K562 (cell line): ENCODE data around the gene MIEF1. TPM values are rescaled to one million over a fixed set of nuclear protein-coding genes. Genes with fewer than 3 reads are reported as not detected.

ENCODE experiments used
- CBFA2T2 ChIP-seq: fragments of 450-650 bp; conservative IDR thresholded peaks from 2 replicates; pipeline ENCODE4 v1.6.1; 2017; ENCODE audit warnings: mild to moderate bottlenecking
- FUS ChIP-seq: fragments of 200-400 bp; formaldehyde crosslinking; optimal IDR thresholded peaks from 2 replicates; pipeline ENCODE3; 2017; ENCODE audit warnings: low read depth, low read length
- HEY1 ChIP-seq: fragments of 250-450 bp; sonication (Bioruptor Pico); IDR thresholded peaks from 2 replicates; pipeline ENCODE4 v1.5.0; 2020; ENCODE audit warnings: mild to moderate bottlenecking, moderate library complexity, borderline replicate concordance
- MAFF ChIP-seq: IDR thresholded peaks from 2 replicates; pipeline ENCODE4 v1.6.1; 2012; ENCODE audit warnings: low read length, improper control_type of control experiment
- MXD1 ChIP-seq: fragments of 250-450 bp; sonication (Bioruptor Pico); IDR thresholded peaks from 2 replicates; pipeline ENCODE4 v1.8.0; 2021; ENCODE audit warnings: borderline replicate concordance, mild to moderate bottlenecking, moderate library complexity; ENCODE audit not compliant: poor library complexity, severe bottlenecking
- MYBL2 ChIP-seq, 2 experiments: fragments of 450-650 bp in 1 of 2; sonication (generic) in 1 of 2; formaldehyde crosslinking in 1 of 2; IDR thresholded peaks; 2 replicates each; pipeline versions ENCODE4 v1.6.1 to v1.8.1; 2017 to 2022; ENCODE audit warnings: borderline replicate concordance in 1 of 2, inconsistent platforms in 1 of 2, low read depth in 1 of 2, mild to moderate bottlenecking in 1 of 2, missing genetic modification reagents in 1 of 2, moderate library complexity in 1 of 2
- NFE2L1 ChIP-seq: fragments of 450-650 bp; IDR thresholded peaks from 2 replicates; pipeline ENCODE4 v1.6.1; 2016; ENCODE audit warnings: missing genetic modification characterization, low read depth, mild to moderate bottlenecking, missing compliant biosample characterization, moderate library complexity, borderline replicate concordance
- NR1H2 ChIP-seq: sonication (generic); formaldehyde crosslinking; IDR thresholded peaks from 2 replicates; pipeline ENCODE4 v1.4.0; 2020; ENCODE audit warnings: mild to moderate bottlenecking, missing genetic modification reagents
- POLR3A ChIP-seq: IDR thresholded peaks from 2 replicates; pipeline ENCODE4 v1.6.1; 2011; ENCODE audit warnings: borderline replicate concordance, mild to moderate bottlenecking, moderate library complexity; ENCODE audit not compliant: insufficient read length, insufficient read depth; ENCODE audit errors: extremely low read depth
- RBM17 ChIP-seq: fragments of 200-400 bp; formaldehyde crosslinking; IDR thresholded peaks from 2 replicates; pipeline ENCODE4 v1.6.1; 2017; ENCODE audit warnings: low read depth, mild to moderate bottlenecking, low read length, borderline replicate concordance
- SLC30A9 ChIP-seq: fragments of 250-450 bp; sonication (Bioruptor Pico); IDR thresholded peaks from 2 replicates; pipeline ENCODE4 v1.8.0; 2022; ENCODE audit warnings: mild to moderate bottlenecking, moderate library complexity
- SMARCE1 ChIP-seq: fragments of 450-650 bp; IDR thresholded peaks from 2 replicates; pipeline ENCODE4 v1.7.1; 2016; ENCODE audit warnings: mild to moderate bottlenecking
- SREBF1 ChIP-seq: fragments of 150-350 bp; IDR thresholded peaks from 2 replicates; pipeline ENCODE4 v1.6.1; 2014; ENCODE audit warnings: antibody characterized with exemption, low read depth, low read length, borderline replicate concordance
- TAF1 ChIP-seq: IDR thresholded peaks from 2 replicates; pipeline ENCODE4 v1.6.1; 2011; ENCODE audit warnings: mild to moderate bottlenecking, low read length, moderate library complexity; ENCODE audit not compliant: insufficient read depth, control insufficient read depth, severe bottlenecking; ENCODE audit errors: extremely low read depth
- U2AF1 ChIP-seq: fragments of 200-400 bp; formaldehyde crosslinking; optimal IDR thresholded peaks from 2 replicates; pipeline ENCODE3; 2017; ENCODE audit warnings: mild to moderate bottlenecking, low read depth, low read length, moderate library complexity
- ZFX ChIP-seq: sonication (generic); formaldehyde crosslinking; IDR thresholded peaks from 2 replicates; pipeline ENCODE4 v1.8.0; 2022; ENCODE audit warnings: mild to moderate bottlenecking, missing genetic modification reagents, moderate library complexity
- ZNF41 ChIP-seq: fragments of 250-450 bp; sonication (Bioruptor Pico); conservative IDR thresholded peaks from 2 replicates; pipeline ENCODE4 v1.4.0; 2020; ENCODE audit warnings: mild to moderate bottlenecking
- ZNF695 ChIP-seq: fragments of 450-650 bp; formaldehyde crosslinking; IDR thresholded peaks from 2 replicates; pipeline ENCODE4 v1.4.0; 2020; ENCODE audit warnings: mild to moderate bottlenecking, moderate library complexity
- ZNF707 ChIP-seq: fragments of 250-450 bp; sonication (Bioruptor Pico); conservative IDR thresholded peaks from 2 replicates; pipeline ENCODE4 v1.8.0; 2022; ENCODE audit warnings: inconsistent platforms, mild to moderate bottlenecking, moderate library complexity
- polyA plus RNA-seq, 8 experiments: library from polyadenylated mRNA; depleted of rRNA in 4 of 8; stranded (reverse) in 5 of 8; unstranded in 3 of 8; fragments of >200 nt; fragmentation: Nextera tagmentation in 2 of 8; fragmentation: Illumina TruSeq in 1 of 8; extraction: Ambion mirVana in 2 of 8; extraction: Trizol in 1 of 8; gene quantifications; 2 replicates each; pipeline versions ENCODE4 v1.2.1 to v1.2.3, GENCODE V29; 2011 to 2014; ENCODE audit warnings: inconsistent platforms in 1 of 8, missing spikeins in 1 of 8
- total RNA-seq, 7 experiments: library from RNA; depleted of rRNA in 6 of 7; stranded (reverse); fragments of >200 nt in 6 of 7; fragmentation: Illumina TruSeq in 2 of 7; extraction: Trizol in 2 of 7; gene quantifications; 2 replicates each; pipeline versions ENCODE4 v1.2.1 to v1.2.3, GENCODE V29; 2011 to 2021; ENCODE audit warnings: low replicate concordance in 1 of 7
- TF ChIP-seq, protein P1 (sequence below): fragments of 450-650 bp; IDR thresholded peaks from 2 replicates; pipeline ENCODE4 v1.6.1; 2016
- TF ChIP-seq, protein P2 (sequence below): sonication (generic); formaldehyde crosslinking; IDR thresholded peaks from 2 replicates; pipeline ENCODE4 v1.8.0; 2022; ENCODE audit warnings: mild to moderate bottlenecking, missing genetic modification reagents, borderline replicate concordance
- TF ChIP-seq, protein P3 (sequence below), 2 experiments: fragments of 250-450 bp in 1 of 2; fragments of 450-650 bp in 1 of 2; sonication (Bioruptor Pico) in 1 of 2; IDR thresholded peaks; 2 replicates each; pipeline versions ENCODE4 v1.6.1 to v1.8.0; 2016 to 2021; ENCODE audit warnings: mild to moderate bottlenecking in 2 of 2, moderate library complexity in 2 of 2, missing compliant biosample characterization in 1 of 2, missing genetic modification characterization in 1 of 2

MIEF1 gene
- total and polyA plus RNA-seq, 9 of the 15 experiments (the other 6 are each of a cell fraction or from before 2014, with no cell fraction given) = 10.9 to 51.8 (median 25.5) TPM

- peak; percentile 57 for TF ChIP-seq ZFX (CRISPR knock-in tag)
- TF ChIP-seq SLC30A9 = no peak
- no peak for TF ChIP-seq MXD1 (CRISPR knock-in tag)
- TF ChIP-seq RBM17 = no peak
- no peak for TF ChIP-seq ZNF707
- TF ChIP-seq, protein P1, sequence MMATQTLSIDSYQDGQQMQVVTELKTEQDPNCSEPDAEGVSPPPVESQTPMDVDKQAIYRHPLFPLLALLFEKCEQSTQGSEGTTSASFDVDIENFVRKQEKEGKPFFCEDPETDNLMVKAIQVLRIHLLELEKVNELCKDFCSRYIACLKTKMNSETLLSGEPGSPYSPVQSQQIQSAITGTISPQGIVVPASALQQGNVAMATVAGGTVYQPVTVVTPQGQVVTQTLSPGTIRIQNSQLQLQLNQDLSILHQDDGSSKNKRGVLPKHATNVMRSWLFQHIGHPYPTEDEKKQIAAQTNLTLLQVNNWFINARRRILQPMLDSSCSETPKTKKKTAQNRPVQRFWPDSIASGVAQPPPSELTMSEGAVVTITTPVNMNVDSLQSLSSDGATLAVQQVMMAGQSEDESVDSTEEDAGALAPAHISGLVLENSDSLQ = peak; percentile 98
- TF ChIP-seq, protein P2, sequence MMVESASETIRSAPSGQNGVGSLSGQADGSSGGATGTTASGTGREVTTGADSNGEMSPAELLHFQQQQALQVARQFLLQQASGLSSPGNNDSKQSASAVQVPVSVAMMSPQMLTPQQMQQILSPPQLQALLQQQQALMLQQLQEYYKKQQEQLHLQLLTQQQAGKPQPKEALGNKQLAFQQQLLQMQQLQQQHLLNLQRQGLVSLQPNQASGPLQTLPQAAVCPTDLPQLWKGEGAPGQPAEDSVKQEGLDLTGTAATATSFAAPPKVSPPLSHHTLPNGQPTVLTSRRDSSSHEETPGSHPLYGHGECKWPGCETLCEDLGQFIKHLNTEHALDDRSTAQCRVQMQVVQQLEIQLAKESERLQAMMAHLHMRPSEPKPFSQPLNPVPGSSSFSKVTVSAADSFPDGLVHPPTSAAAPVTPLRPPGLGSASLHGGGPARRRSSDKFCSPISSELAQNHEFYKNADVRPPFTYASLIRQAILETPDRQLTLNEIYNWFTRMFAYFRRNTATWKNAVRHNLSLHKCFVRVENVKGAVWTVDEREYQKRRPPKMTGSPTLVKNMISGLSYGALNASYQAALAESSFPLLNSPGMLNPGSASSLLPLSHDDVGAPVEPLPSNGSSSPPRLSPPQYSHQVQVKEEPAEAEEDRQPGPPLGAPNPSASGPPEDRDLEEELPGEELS (CRISPR knock-in tag) = no peak
- no peak for TF ChIP-seq NR1H2 (CRISPR knock-in tag)
- TF ChIP-seq FUS = no peak
- no peak for TF ChIP-seq NFE2L1
- TF ChIP-seq SMARCE1 = peak; percentile 82
- no peak for TF ChIP-seq ZNF41 (CRISPR knock-in tag)
- no peak for TF ChIP-seq SREBF1
- peak; percentile 59 for TF ChIP-seq CBFA2T2
- no peak for TF ChIP-seq POLR3A
- no peak for TF ChIP-seq U2AF1
- no peak for TF ChIP-seq ZNF695 (CRISPR knock-in tag)
- TF ChIP-seq MYBL2 (IDR thresholded peaks at IDR 0.05; ENCODE audit: low read depth) = no peak
- no peak for TF ChIP-seq MYBL2 (CRISPR knock-in tag; IDR thresholded peaks at IDR 0.05; ENCODE audit: borderline replicate concordance)
- TF ChIP-seq, protein P3, sequence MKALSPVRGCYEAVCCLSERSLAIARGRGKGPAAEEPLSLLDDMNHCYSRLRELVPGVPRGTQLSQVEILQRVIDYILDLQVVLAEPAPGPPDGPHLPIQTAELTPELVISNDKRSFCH (CRISPR knock-in tag; IDR thresholded peaks at IDR 0.05) = no peak
- TF ChIP-seq, protein P3 (tag; IDR thresholded peaks at IDR 0.05) = peak; percentile 75
- TF ChIP-seq HEY1 (CRISPR knock-in tag) = no peak
- no peak for TF ChIP-seq TAF1
- peak; percentile 33; the same call in 1 of the 2 replicates for TF ChIP-seq MAFF
These were observed 29.2 kb upstream of the MIEF1 start (continued) for GRCh38 chr22:39472570-39473556.
